GM21786 (cell line): ENCODE data around the gene CCNI2.
"Not testable (repeated sequence)": the region's sequence is repeated elsewhere in the genome, so short reads cannot be mapped to it uniquely, and the experiment has no call there.

Experiments
- ATAC-seq: cut with Tn5 transposase; IDR thresholded peaks from one replicate; pipeline ENCODE4 v1.9.1; 2021; ENCODE audit not compliant: unreplicated experiment

The CCNI2 gene

GRCh38 chr5:132778856-132779255, 31.6 kb downstream of the CCNI2 start:
- ATAC-seq: no peak

- no peak for ATAC-seq
Measured at GRCh38 chr5:132779961-132780360, 32.7 kb downstream of the CCNI2 start.

- ATAC-seq: no peak
Measured at GRCh38 chr5:132780577-132780976, 33.4 kb downstream of the CCNI2 start.

GRCh38 chr5:132781029-132781428, 33.8 kb downstream of the CCNI2 start:
- no peak for ATAC-seq

- no peak for ATAC-seq
Measured at GRCh38 chr5:132782101-132782500, 34.9 kb downstream of the CCNI2 start.

DNA sequence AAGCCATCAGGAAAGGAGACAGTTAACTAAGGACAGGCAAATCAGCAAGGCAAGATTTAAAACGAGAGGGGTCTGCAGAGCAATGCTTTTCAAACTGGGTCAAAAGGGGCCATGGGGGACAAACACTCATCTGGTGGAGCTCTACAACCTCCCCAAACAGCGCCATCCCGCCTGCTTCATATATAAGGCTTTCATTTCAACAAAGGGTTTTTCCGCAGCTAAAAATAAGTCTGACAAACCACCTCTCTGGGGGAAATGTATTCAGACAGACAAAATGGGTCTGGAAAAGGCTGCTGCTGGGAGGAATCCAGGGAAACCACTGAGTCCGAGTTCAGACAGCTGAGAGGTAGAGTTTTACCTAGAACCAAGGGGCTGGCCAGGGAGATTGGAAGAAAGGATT, 38.1 kb downstream of the CCNI2 start:
- no peak for ATAC-seq

DNA sequence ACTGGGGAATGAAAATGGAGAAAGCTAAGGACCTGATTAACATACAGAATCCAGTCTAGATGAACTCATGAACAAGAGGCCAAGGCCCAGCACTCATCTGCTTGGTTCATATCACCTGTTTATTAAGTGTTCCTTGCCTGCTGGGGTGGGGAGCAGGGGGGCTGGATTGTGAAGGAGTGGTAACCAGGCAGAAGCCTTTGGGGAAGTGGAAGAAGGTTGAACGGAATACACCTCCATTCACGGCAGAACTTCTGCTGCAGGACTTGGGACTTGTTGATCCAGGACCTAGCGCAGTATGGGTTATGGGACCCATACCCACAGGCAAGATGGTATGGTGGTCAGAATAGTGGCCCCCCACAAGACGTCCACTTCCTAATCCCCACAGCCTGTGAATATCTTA, 38.6 kb downstream of the CCNI2 start:
- no peak for ATAC-seq

DNA sequence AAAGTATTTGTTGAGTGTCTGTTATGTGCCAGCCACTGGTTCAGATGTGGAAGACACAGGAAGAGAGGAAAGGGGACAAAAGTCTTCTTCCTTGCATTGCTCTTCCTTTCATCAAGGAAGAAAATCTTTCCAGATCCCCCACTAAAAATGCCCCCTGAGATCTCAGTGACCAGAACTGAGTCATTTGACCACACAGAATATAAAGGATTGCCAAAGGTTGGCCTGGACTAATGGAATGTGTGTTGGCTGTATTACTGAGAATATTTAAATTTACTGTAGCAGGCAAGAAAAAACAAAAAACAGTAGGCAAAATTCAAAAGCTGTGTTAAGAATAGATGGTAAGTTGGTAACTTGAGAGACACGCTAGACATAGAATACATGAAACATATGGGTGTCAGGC, 39.9 kb downstream of the CCNI2 start:
- ATAC-seq: no peak

GRCh38 chr5:132788508-132788907, 41.3 kb downstream of the CCNI2 start:
- ATAC-seq: no peak

DNA sequence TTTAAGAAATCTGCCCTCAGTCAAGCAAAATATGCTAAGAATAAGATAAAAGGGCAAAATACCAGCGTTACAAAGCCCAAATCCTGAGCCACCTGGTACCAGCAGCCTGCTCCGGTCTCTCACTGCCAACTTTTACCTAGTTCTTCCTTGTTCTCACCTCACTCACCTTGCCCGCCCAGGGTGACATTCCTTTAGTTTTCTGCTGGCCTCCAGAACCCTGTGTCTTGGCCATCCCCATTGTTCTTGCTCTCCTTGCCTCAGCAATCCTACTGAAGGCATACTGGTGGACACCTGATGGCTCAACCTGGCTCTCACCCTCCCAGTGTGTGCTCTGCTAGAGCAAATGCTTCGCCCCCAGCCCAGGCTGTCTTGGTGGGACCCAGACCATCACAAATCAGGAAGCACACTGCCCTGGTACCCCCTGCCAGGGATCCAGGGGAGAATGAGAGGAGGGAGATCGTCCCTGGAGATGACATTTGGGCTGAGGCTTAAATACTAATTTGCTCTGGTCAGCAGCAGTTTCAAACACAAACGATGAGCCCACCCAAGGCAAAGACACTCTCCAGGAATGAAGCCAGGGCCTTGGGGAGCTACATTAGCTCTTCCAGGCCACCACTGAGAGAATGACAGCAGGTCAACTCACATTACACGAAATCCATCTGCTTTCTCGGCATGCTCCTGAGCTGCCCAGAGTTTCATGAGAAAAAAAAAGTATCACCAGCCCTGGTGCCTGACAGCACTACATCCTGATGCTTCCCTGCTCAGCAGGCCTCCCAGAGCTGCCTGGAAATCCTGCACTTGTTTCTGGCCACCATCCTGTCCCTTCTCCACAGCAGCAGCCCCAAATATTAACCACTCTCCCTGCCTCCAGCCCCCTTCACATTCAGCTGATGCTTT, 42.0 kb downstream of the CCNI2 start:
- no peak for ATAC-seq

GRCh38 chr5:132790201-132790865, 43.1 kb downstream of the CCNI2 start:
- ATAC-seq: no peak

- no peak for ATAC-seq
Measured at GRCh38 chr5:132791026-132791425, 43.8 kb downstream of the CCNI2 start.

GRCh38 chr5:132797651-132798050, 50.4 kb downstream of the CCNI2 start:
- no peak for ATAC-seq

GRCh38 chr5:132799392-132799791, 52.2 kb downstream of the CCNI2 start:
- no peak for ATAC-seq

- no peak for ATAC-seq
Measured at GRCh38 chr5:132800545-132800944, 53.3 kb downstream of the CCNI2 start.

DNA sequence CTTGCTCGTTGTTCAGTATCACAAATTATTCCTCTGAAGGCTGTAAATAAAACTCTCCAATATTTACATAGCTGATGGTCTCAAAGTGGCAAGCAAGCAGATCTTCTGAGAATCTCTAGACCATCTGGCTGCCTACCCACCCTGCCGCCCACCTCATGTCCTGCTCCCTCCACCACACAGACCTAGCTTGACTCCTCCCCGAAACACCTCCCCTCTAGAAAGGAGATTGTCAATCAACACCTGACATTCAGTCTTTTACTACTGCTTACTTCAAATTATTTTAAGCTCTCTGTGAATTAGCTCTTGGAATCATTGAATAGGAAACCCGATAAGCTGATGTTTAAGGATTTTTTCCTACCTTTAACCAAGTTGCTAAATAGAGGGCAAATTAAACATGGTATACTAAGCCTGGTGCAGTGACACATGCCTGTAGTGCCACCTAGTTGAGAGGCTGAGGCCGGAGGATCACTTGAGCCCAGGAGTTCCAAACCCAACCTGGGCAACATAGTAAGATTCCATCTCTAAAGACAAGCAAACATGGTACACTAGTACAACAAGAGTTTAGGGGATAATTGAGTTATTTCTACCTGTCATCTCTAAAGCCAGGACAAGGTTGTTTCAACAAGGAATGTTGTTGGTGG, 54.9 kb downstream of the CCNI2 start:
- no peak for ATAC-seq

- ATAC-seq: not testable (repeated sequence)
Measured at GRCh38 chr5:132802685-132803066, 55.5 kb downstream of the CCNI2 start.
